ENCODE results near the gene CLMN. TPM values are rescaled to one million over a fixed set of nuclear protein-coding genes. Genes with fewer than 3 reads are reported as not detected.

The CLMN gene
- total RNA-seq, 1 experiment from 2014 or later = 111 TPM

DNA sequence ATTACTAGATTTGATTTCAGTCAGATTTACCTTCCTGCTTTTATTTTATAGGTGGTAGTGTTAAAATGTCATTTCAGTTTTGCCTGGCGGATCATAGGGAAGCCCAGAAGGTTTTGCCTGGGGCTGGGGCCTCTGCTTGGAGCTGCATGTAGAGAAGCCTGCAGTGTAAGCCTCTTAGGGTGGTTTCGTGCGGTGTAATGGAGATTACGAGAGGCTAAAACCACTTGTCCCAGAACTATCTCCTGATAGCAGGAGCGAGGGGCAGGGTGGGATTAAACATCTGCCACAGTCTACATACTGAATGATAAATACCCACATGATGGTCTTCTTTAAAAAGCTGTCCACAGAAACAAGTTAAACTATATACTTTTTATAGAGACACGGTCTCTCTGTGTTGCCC, 127.4 kb downstream of the CLMN start:
- no peak for DNase-seq
- no peaks in the 10 kb centered on the region for H3K9me3 Mint-ChIP-seq (ENCODE audit: low read depth, unreplicated experiment)
- no peak overlapping the region for H3K27ac Mint-ChIP-seq (ENCODE audit: unreplicated experiment)
- TF ChIP-seq, protein P1, sequence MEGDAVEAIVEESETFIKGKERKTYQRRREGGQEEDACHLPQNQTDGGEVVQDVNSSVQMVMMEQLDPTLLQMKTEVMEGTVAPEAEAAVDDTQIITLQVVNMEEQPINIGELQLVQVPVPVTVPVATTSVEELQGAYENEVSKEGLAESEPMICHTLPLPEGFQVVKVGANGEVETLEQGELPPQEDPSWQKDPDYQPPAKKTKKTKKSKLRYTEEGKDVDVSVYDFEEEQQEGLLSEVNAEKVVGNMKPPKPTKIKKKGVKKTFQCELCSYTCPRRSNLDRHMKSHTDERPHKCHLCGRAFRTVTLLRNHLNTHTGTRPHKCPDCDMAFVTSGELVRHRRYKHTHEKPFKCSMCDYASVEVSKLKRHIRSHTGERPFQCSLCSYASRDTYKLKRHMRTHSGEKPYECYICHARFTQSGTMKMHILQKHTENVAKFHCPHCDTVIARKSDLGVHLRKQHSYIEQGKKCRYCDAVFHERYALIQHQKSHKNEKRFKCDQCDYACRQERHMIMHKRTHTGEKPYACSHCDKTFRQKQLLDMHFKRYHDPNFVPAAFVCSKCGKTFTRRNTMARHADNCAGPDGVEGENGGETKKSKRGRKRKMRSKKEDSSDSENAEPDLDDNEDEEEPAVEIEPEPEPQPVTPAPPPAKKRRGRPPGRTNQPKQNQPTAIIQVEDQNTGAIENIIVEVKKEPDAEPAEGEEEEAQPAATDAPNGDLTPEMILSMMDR (IDR thresholded peaks at IDR 0.05; ENCODE audit: unreplicated experiment) = no peak
- H3K27me3 Mint-ChIP-seq (ENCODE audit: unreplicated experiment) = no peaks in the 10 kb centered on the region
- CTCF ChIA-PET = no interaction called here
- intact Hi-C loops (cut with micrococcal nuclease; ENCODE audit: unreplicated experiment) = loop anchor here (10.0 kb wide), 1 partner anchor 122 kb away; the partner anchor contains the start of gene CLMN
- H3K4me1 Mint-ChIP-seq (ENCODE audit: low read depth, unreplicated experiment) = peaks cover 11% of the 10 kb centered on the region
- peaks cover 47% of the 10 kb centered on the region for H3K36me3 Mint-ChIP-seq (ENCODE audit: insufficient read depth, unreplicated experiment)
- no TSS peak for BruUV-seq (replicated peaks)
- H3K4me3 Mint-ChIP-seq (ENCODE audit: low read depth, unreplicated experiment) = no peak overlapping the region

DNA sequence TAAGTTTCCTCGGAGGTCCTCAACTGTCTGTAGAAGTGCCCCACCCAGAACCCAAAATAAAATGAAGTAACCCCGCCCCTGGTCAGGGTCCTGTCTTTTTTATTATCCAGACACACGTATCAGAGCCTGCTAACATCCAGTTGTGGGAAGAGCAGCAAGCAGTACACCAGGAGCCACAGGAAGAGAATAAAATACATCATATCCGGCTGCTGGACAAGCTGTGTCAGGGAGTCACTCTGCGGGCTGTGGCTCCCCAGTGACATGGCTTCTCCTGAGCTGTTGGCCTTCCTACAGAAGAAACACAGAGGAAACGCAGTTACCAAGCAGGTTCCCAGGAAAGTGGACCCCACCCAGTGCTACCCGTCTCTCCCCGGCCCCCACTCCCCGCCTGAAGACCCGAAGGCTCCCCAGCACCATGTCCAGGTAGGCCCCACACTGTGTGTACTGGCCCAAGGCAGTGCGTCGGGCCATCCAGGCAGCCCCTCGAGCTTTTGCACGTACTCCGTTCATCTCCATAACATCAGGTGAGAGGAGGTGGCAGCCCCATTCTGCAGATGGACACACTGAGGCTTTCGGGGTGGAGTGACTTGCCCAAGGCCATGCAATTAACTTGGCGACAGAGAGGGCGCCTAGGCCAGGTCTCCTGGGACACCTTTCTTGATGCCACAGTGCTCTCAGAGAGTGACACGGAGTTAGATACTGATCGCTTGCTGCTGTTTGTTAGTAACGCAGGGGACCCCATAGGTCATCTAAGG, 128.1 kb downstream of the CLMN start:
- CTCF ChIA-PET = no interaction called here
- TF ChIP-seq, protein P1 (IDR thresholded peaks at IDR 0.05; ENCODE audit: unreplicated experiment) = no peak

DNA sequence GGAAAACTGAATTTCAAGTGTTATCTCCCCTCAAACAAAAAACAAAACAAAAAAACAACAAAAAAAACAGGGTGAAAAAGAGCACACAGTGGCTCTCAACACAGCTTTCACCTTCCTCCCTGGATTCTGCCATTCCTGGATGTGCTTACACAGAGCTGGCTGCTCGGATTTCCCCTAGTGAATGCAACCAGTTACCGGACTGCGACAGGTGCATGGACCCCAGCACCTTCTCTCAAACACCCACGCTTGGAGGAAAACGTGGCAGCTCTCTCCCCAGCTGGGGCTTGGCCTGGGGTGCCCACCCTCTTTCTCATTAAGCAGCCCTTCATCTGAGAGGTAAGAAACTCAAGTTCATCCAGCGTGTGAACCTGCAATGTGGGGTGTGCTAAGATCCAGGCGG, 128.9 kb downstream of the CLMN start:
- Mint-ChIP-seq H3K27ac (ENCODE audit: unreplicated experiment) (no peak overlapping the region), H3K27me3 (ENCODE audit: unreplicated experiment) (no peaks in the 10 kb centered on the region), H3K4me3 (ENCODE audit: low read depth, unreplicated experiment) (no peak overlapping the region), H3K4me1 (ENCODE audit: low read depth, unreplicated experiment) (no peaks in the 10 kb centered on the region), H3K9me3 (ENCODE audit: low read depth, unreplicated experiment) (no peaks in the 10 kb centered on the region), H3K36me3 (ENCODE audit: insufficient read depth, unreplicated experiment) (peaks cover 43% of the 10 kb centered on the region)
- TF ChIP-seq, protein P1 (IDR thresholded peaks at IDR 0.05; ENCODE audit: unreplicated experiment) = no peak
- CTCF ChIA-PET = no interaction called here
- DNase-seq = no peak
- intact Hi-C loops (cut with micrococcal nuclease; ENCODE audit: unreplicated experiment) = loop anchor here (10.0 kb wide), 1 partner anchor 124 kb away; the partner anchor contains the start of gene CLMN
- BruUV-seq (replicated peaks) = no TSS peak

More for the DNA sequence above, 128.1 kb downstream of the CLMN start:
- H3K36me3 Mint-ChIP-seq (ENCODE audit: insufficient read depth, unreplicated experiment) = peaks cover 44% of the 10 kb centered on the region
- no TSS peak for BruUV-seq (replicated peaks)
- no peaks in the 10 kb centered on the region for H3K27me3 Mint-ChIP-seq (ENCODE audit: unreplicated experiment)
- peaks cover 4% of the 10 kb centered on the region for H3K4me1 Mint-ChIP-seq (ENCODE audit: low read depth, unreplicated experiment)
- no peak for DNase-seq
- intact Hi-C loops (cut with micrococcal nuclease; ENCODE audit: unreplicated experiment) = loop anchor here (10.0 kb wide), 1 partner anchor 123 kb away; the partner anchor contains the start of gene CLMN
- H3K9me3 Mint-ChIP-seq (ENCODE audit: low read depth, unreplicated experiment) = no peaks in the 10 kb centered on the region
- no peak overlapping the region for H3K27ac Mint-ChIP-seq (ENCODE audit: unreplicated experiment)
- H3K4me3 Mint-ChIP-seq (ENCODE audit: low read depth, unreplicated experiment) = no peak overlapping the region

DNA sequence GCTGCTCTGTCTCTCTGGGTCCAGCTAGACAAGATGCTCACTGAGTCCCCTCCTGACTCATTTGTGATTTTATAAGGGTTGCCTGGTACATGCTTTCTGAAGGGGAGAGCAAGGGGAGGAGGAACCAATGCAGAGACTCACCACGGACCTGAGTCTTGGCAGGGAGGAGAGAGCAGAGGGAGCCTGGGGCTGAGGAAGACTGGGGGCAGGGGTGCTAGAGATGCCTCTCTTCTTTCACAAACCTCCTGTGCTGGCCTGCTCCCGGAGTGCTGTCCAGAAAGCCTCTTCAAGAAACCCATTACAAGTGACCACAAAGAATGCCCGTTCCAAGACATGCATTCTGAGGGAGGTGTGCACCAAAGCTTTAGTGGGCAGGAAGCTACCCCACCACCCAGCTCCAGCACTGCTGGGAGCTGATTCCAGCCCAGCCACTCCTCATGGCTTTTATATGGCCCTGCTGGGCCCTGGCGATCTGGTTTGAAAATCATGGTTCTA, 129.3 kb downstream of the CLMN start:
- H3K9me3 Mint-ChIP-seq (ENCODE audit: low read depth, unreplicated experiment) = no peaks in the 10 kb centered on the region
- TF ChIP-seq, protein P1 (IDR thresholded peaks at IDR 0.05; ENCODE audit: unreplicated experiment) = no peak
- no peak overlapping the region for H3K4me3 Mint-ChIP-seq (ENCODE audit: low read depth, unreplicated experiment)
- intact Hi-C loops (cut with micrococcal nuclease; ENCODE audit: unreplicated experiment) = loop anchor here (10.0 kb wide), 1 partner anchor 124 kb away; the partner anchor contains the start of gene CLMN
- peaks cover 47% of the 10 kb centered on the region for H3K36me3 Mint-ChIP-seq (ENCODE audit: insufficient read depth, unreplicated experiment)
- H3K27me3 Mint-ChIP-seq (ENCODE audit: unreplicated experiment) = no peaks in the 10 kb centered on the region
- no TSS peak for BruUV-seq (replicated peaks)
- no peak for DNase-seq
- CTCF ChIA-PET = no interaction called here
- no peaks in the 10 kb centered on the region for H3K4me1 Mint-ChIP-seq (ENCODE audit: low read depth, unreplicated experiment)
- no peak overlapping the region for H3K27ac Mint-ChIP-seq (ENCODE audit: unreplicated experiment)

All from Calu3 (cell line).